Lower lobe of right lung (tissue), 2 donors: ENCODE data around the gene DNAJB2. TPM values are rescaled to one million over a fixed set of nuclear protein-coding genes. Genes with fewer than 3 reads are reported as not detected.

Experiments used
- ATAC-seq, 2 donors: fragments of 200-7000 bp; cut with Tn5 transposase; one replicate each; pipeline ENCODE4 v1.9.1; 2020 to 2022; ENCODE audit warnings: mild to moderate bottlenecking in 2 of 2, moderate library complexity in 2 of 2
- DNase-seq: peaks from one replicate; pipeline ENCODE4 v3.0.0-alpha.2; 2020
- H3K27ac ChIP-seq: fragments of 200-600 bp; one replicate; pipeline ENCODE4 v1.8.0; 2022
- H3K27me3 ChIP-seq: fragments of 200-600 bp; one replicate; pipeline ENCODE4 v1.8.0; 2022; ENCODE audit warnings: low read depth
- H3K36me3 ChIP-seq: fragments of 200-600 bp; one replicate; pipeline ENCODE4 v1.8.0; 2022; ENCODE audit warnings: mild to moderate bottlenecking
- H3K4me1 ChIP-seq: fragments of 200-600 bp; one replicate; pipeline ENCODE4 v1.8.0; 2022
- H3K4me3 ChIP-seq: fragments of 200-600 bp; one replicate; pipeline ENCODE4 v1.8.0; 2022; ENCODE audit warnings: mild to moderate bottlenecking
- H3K9me3 ChIP-seq: fragments of 200-600 bp; one replicate; pipeline ENCODE4 v1.8.0; 2022
- CTCF ChIP-seq: fragments of 200-600 bp; IDR thresholded peaks from one replicate; pipeline ENCODE4 v1.8.0; 2022; ENCODE audit warnings: antibody characterized with exemption, mild to moderate bottlenecking
- intact Hi-C: fragments of 100-400 bp; cut with DNase I; formaldehyde crosslinking; loops from one replicate; pipeline ENCODE4 v1.11.0; 2022
- total RNA-seq: library from RNA; stranded (reverse); fragmentation: NEBNext Ultra II Directional; extraction: Animal tissue kit (Norgen Biotek cat#: 25700); gene quantifications from one replicate; pipeline ENCODE4 v1.2.1, GENCODE V29; 2021
- donor health status: DM: no; HTN: yes; CAD: no; lungs with severe emphysema.

DNAJB2 gene
- total RNA-seq, 1 donor from 2014 or later = 76.6 TPM

GRCh38 chr2:219278655-219279150, 463 bp upstream of the DNAJB2 start:
- Histone ChIP-seq H3K4me3 (peak overlapping the region; percentile 88), H3K9me3 (no peaks in the 10 kb centered on the region), H3K36me3 (peaks cover 34% of the 10 kb centered on the region), H3K4me1 (peaks cover 25% of the 10 kb centered on the region), H3K27ac (peak overlapping the region; percentile 100), H3K27me3 (no peaks in the 10 kb centered on the region)
- intact Hi-C loops = no loop called here
- DNase-seq (no peak), ATAC-seq (peak in 1 of 2 donors; percentile 70)
- TF ChIP-seq CTCF = no peak

- intact Hi-C loops = no loop called here
- no peak for ATAC-seq
These were observed 850 bp downstream of the DNAJB2 start for GRCh38 chr2:219279916-219280516.

GRCh38 chr2:219280651-219281050, 1.5 kb downstream of the DNAJB2 start:
- no peak for ATAC-seq

More at GRCh38 chr2:219279916-219280516, 850 bp downstream of the DNAJB2 start:
- Histone ChIP-seq H3K4me1 (peaks cover 25% of the 10 kb centered on the region), H3K27me3 (no peaks in the 10 kb centered on the region), H3K36me3 (peaks cover 47% of the 10 kb centered on the region), H3K4me3 (peak overlapping the region; percentile 88), H3K9me3 (no peaks in the 10 kb centered on the region), H3K27ac (peak overlapping the region; percentile 100)
- TF ChIP-seq CTCF = no peak
- no peak for DNase-seq

GRCh38 chr2:219281588-219281987, 2.4 kb downstream of the DNAJB2 start:
- Histone ChIP-seq H3K36me3 (peaks cover 57% of the 10 kb centered on the region), H3K9me3 (no peaks in the 10 kb centered on the region), H3K27ac (no peak overlapping the region), H3K4me1 (peaks cover 25% of the 10 kb centered on the region), H3K27me3 (no peaks in the 10 kb centered on the region), H3K4me3 (no peak overlapping the region)
- DNase-seq (no peak), ATAC-seq (no peak)
- intact Hi-C loops = no loop called here
- TF ChIP-seq CTCF = no peak

More at GRCh38 chr2:219280651-219281050, 1.5 kb downstream of the DNAJB2 start:
- Histone ChIP-seq H3K27me3 (no peaks in the 10 kb centered on the region), H3K27ac (peak overlapping the region; percentile 100), H3K9me3 (no peaks in the 10 kb centered on the region), H3K36me3 (peaks cover 53% of the 10 kb centered on the region), H3K4me3 (no peak overlapping the region), H3K4me1 (peaks cover 25% of the 10 kb centered on the region)
- no peak for DNase-seq
- TF ChIP-seq CTCF = no peak
- intact Hi-C loops = no loop called here

- H3K36me3 ChIP-seq = peaks cover 61% of the 10 kb centered on the region
- H3K27ac ChIP-seq = no peak overlapping the region
- intact Hi-C loops = no loop called here
- ATAC-seq (no peak), DNase-seq (no peak)
- TF ChIP-seq CTCF = no peak
- no peaks in the 10 kb centered on the region for H3K9me3 ChIP-seq
- H3K27me3 ChIP-seq = no peaks in the 10 kb centered on the region
- peaks cover 25% of the 10 kb centered on the region for H3K4me1 ChIP-seq
- H3K4me3 ChIP-seq = no peak overlapping the region
These were observed 3.2 kb downstream of the DNAJB2 start for GRCh38 chr2:219282375-219282774.
